ENCODE data around the gene CFAP119.

DNA sequence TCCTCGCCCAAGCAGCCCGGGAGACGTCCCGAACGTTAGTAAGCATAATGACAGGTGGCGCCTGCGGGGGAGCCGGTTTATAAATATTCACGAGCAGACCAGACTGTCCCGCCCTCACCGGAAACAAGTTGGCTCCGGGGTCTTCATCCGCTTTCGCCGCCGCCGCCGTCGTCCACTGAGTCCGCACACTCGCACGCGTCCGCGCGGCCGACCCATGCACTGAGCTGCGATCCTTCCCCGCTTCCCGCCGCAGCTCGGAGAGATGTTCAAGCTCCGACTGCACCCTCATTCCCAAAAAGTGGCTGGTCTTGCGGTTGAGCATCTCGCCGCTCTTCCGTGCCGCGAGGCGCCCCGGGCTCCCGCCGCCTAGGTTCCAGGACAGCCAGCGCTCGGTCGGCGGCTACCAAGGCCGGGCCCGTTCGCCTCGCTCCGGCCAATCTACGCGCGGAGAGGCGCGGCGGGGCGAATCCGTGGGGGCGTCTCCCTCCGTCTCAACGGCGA is 385 bp downstream of the CFAP119 start:
- TF ChIP-seq, protein P1, sequence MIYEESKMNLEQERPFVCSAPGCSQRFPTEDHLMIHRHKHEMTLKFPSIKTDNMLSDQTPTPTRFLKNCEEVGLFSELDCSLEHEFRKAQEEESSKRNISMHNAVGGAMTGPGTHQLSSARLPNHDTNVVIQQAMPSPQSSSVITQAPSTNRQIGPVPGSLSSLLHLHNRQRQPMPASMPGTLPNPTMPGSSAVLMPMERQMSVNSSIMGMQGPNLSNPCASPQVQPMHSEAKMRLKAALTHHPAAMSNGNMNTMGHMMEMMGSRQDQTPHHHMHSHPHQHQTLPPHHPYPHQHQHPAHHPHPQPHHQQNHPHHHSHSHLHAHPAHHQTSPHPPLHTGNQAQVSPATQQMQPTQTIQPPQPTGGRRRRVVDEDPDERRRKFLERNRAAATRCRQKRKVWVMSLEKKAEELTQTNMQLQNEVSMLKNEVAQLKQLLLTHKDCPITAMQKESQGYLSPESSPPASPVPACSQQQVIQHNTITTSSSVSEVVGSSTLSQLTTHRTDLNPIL (CRISPR knock-in tag; IDR thresholded peaks at IDR 0.05; ENCODE audit: low read depth): no peak
- TF ChIP-seq ARNTL (CRISPR knock-in tag; IDR thresholded peaks at IDR 0.05; ENCODE audit: borderline replicate concordance, low read depth) (no peak), ZFP3 (CRISPR knock-in tag; IDR thresholded peaks at IDR 0.05) (no peak), TCF4 (CRISPR knock-in tag; IDR thresholded peaks at IDR 0.05; ENCODE audit: borderline replicate concordance) (no peak), CSDC2 (CRISPR knock-in tag; IDR thresholded peaks at IDR 0.05) (no peak), RARB (CRISPR knock-in tag; IDR thresholded peaks at IDR 0.05) (no peak), OSR1 (CRISPR knock-in tag; IDR thresholded peaks at IDR 0.05) (no peak), SNAI2 (CRISPR knock-in tag; IDR thresholded peaks at IDR 0.05) (no peak), ZFP30 (CRISPR knock-in tag; IDR thresholded peaks at IDR 0.05) (no peak)
- TF ChIP-seq, protein P2, sequence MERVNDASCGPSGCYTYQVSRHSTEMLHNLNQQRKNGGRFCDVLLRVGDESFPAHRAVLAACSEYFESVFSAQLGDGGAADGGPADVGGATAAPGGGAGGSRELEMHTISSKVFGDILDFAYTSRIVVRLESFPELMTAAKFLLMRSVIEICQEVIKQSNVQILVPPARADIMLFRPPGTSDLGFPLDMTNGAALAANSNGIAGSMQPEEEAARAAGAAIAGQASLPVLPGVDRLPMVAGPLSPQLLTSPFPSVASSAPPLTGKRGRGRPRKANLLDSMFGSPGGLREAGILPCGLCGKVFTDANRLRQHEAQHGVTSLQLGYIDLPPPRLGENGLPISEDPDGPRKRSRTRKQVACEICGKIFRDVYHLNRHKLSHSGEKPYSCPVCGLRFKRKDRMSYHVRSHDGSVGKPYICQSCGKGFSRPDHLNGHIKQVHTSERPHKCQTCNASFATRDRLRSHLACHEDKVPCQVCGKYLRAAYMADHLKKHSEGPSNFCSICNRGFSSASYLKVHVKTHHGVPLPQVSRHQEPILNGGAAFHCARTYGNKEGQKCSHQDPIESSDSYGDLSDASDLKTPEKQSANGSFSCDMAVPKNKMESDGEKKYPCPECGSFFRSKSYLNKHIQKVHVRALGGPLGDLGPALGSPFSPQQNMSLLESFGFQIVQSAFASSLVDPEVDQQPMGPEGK (CRISPR knock-in tag; IDR thresholded peaks at IDR 0.05; ENCODE audit: borderline replicate concordance): no peak

All from SK-N-SH treated with all-trans-retinoic acid at 6 μM for 48 hours (cell line).